T-helper 2 cell treated with Interferon-gamma antibody and Interleukin-4, amounts not matched to agents 5 μg/mL and 100 μg/mL, for 36 hours (primary cell): ENCODE results near the gene DMGDH.

Source experiments
- DNase-seq: peaks from one replicate; pipeline ENCODE4 v3.0.0; 2021; ENCODE audit warnings: low spot score
- H3K27ac Mint-ChIP-seq: one replicate; pipeline ENCODE4 v1.8.0; 2021; ENCODE audit warnings: mild to moderate bottlenecking, mixed read lengths
- H3K27me3 Mint-ChIP-seq: one replicate; pipeline ENCODE4 v1.8.0; 2021; ENCODE audit warnings: low read depth, mixed read lengths
- H3K36me3 Mint-ChIP-seq: one replicate; pipeline ENCODE4 v1.8.0; 2021; ENCODE audit warnings: low read depth, mixed read lengths
- H3K4me1 Mint-ChIP-seq: one replicate; pipeline ENCODE4 v1.8.0; 2021; ENCODE audit warnings: low read depth, mixed read lengths
- H3K4me3 Mint-ChIP-seq: one replicate; pipeline ENCODE4 v1.8.0; 2022; ENCODE audit warnings: mild to moderate bottlenecking, moderate library complexity, mixed read lengths
- H3K9me3 Mint-ChIP-seq: one replicate; pipeline ENCODE4 v1.8.0; 2021; ENCODE audit warnings: mixed read lengths

DMGDH gene

DNA sequence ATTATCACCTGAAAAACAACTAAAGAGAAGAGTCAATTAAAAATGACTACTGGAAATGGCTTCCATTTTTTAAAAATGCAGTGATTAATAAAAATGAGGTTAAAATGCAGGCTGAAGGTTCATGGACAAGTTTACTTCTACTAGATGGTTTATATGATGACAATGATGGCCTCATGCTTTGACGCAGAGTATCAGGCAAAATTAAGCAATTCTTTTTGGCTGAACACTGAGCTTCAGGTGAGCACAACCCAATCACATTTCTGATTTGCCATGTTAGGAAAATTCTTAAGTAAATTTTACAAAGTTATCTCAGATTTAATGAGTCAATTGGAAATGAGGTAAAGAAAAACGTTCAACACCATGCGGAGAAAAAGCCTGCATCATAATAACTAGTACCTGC is 22.3 kb downstream of the DMGDH start:
- no peak overlapping the region for H3K27ac Mint-ChIP-seq
- no peak for DNase-seq
- H3K36me3 Mint-ChIP-seq, result no peaks in the 10 kb centered on the region
- H3K27me3 Mint-ChIP-seq, result peaks cover 28% of the 10 kb centered on the region
- H3K4me3 Mint-ChIP-seq, result no peak overlapping the region
- H3K4me1 Mint-ChIP-seq, result no peaks in the 10 kb centered on the region
- no peaks in the 10 kb centered on the region for H3K9me3 Mint-ChIP-seq

DNA sequence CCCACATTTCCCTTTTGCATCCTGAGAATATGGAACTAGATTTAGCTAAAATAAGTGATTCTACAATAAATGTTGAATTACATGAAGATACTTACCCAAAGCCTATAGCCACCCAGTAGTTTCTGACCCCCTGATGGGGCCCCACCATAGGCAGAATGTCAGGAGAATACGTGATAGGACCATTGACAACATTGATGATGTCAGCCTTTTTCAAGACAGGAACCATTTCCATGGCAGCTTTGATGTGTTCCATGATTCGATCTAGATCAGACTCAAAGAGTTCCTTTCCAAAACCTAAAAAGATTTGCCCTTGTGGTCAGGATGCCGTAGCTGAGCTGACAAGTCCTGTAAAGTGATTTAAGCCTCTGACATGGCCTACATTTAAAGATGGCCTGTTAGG is 27.3 kb downstream of the DMGDH start:
- no peak for DNase-seq
- Mint-ChIP-seq H3K27me3 (peaks cover 12% of the 10 kb centered on the region), H3K36me3 (no peaks in the 10 kb centered on the region), H3K4me3 (no peak overlapping the region), H3K4me1 (no peaks in the 10 kb centered on the region), H3K27ac (no peak overlapping the region), H3K9me3 (no peaks in the 10 kb centered on the region)

GRCh38 chr5:79036769-79037168 is 32.7 kb downstream of the DMGDH start:
- Mint-ChIP-seq H3K4me3 (no peak overlapping the region), H3K27ac (no peak overlapping the region), H3K36me3 (no peaks in the 10 kb centered on the region), H3K27me3 (no peaks in the 10 kb centered on the region), H3K4me1 (no peaks in the 10 kb centered on the region), H3K9me3 (no peaks in the 10 kb centered on the region)
- no peak for DNase-seq

- Mint-ChIP-seq H3K4me1 (no peaks in the 10 kb centered on the region), H3K9me3 (no peaks in the 10 kb centered on the region), H3K4me3 (no peak overlapping the region), H3K27me3 (no peaks in the 10 kb centered on the region), H3K36me3 (no peaks in the 10 kb centered on the region), H3K27ac (no peak overlapping the region)
- DNase-seq, result no peak
Observed at GRCh38 chr5:79035237-79035636, 34.2 kb downstream of the DMGDH start.

DNA sequence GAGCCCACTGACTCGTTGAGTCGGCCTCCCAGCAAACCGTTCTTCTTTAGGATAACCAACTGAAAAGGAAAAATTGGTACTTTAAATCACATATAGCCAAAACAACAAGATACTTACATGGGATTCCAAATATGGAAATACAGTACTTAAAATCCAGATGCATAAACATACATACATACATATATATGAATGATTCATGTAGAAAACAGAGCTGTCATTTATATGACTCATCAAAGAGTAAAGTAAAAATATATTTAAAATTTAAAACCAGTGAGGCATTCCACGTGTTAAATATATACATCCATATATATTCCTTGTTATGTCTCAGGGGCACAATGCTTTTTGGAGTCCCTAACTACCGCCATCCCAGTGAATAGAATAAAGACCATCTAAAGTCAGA is 36.7 kb downstream of the DMGDH start:
- Mint-ChIP-seq H3K4me1 (no peaks in the 10 kb centered on the region), H3K27ac (no peak overlapping the region), H3K4me3 (no peak overlapping the region), H3K36me3 (no peaks in the 10 kb centered on the region), H3K9me3 (no peaks in the 10 kb centered on the region), H3K27me3 (peaks cover 6% of the 10 kb centered on the region)
- no peak for DNase-seq

- no peak for DNase-seq
- Mint-ChIP-seq H3K9me3 (no peaks in the 10 kb centered on the region), H3K4me1 (no peaks in the 10 kb centered on the region), H3K27me3 (peaks cover 10% of the 10 kb centered on the region), H3K27ac (no peak overlapping the region), H3K4me3 (no peak overlapping the region), H3K36me3 (no peaks in the 10 kb centered on the region)
Observed at GRCh38 chr5:79032031-79032695, 37.3 kb downstream of the DMGDH start.

DNA sequence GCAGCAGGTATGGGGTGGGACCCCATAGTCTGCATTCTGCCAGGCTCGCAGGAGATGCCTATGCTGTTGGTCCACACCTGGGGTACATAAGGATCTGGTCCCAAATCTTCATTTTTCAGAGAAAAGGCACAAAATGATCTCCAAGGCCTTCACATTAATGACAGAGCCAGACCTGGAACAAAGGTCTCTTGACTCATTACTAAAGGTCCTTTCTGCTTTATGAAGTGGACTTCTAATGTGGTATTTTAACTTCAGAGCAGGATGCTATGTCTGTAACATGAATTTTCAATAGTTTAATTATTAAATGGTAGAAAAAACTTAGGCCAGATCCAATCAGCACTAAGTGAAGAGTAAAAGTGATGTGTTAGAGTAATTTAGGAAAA is 38.0 kb downstream of the DMGDH start:
- Mint-ChIP-seq H3K9me3 (no peaks in the 10 kb centered on the region), H3K27me3 (peaks cover 15% of the 10 kb centered on the region), H3K27ac (no peak overlapping the region), H3K4me3 (no peak overlapping the region), H3K4me1 (no peaks in the 10 kb centered on the region), H3K36me3 (no peaks in the 10 kb centered on the region)
- no peak for DNase-seq

GRCh38 chr5:79030663-79031484 is 38.6 kb downstream of the DMGDH start:
- Mint-ChIP-seq H3K4me1 (no peaks in the 10 kb centered on the region), H3K9me3 (no peaks in the 10 kb centered on the region), H3K4me3 (no peak overlapping the region), H3K36me3 (no peaks in the 10 kb centered on the region), H3K27ac (no peak overlapping the region), H3K27me3 (peaks cover 17% of the 10 kb centered on the region)
- DNase-seq, result no peak

GRCh38 chr5:79025054-79025472 is 44.4 kb downstream of the DMGDH start:
- DNase-seq, result peak; percentile 14
- Mint-ChIP-seq H3K4me3 (peak overlapping the region; percentile 40), H3K4me1 (peaks cover 8% of the 10 kb centered on the region), H3K27ac (no peak overlapping the region), H3K27me3 (peaks cover 57% of the 10 kb centered on the region), H3K9me3 (no peaks in the 10 kb centered on the region), H3K36me3 (no peaks in the 10 kb centered on the region)

- DNase-seq, result no peak
- peaks cover 8% of the 10 kb centered on the region for H3K4me1 Mint-ChIP-seq
- H3K36me3 Mint-ChIP-seq, result no peaks in the 10 kb centered on the region
- H3K27me3 Mint-ChIP-seq, result peaks cover 65% of the 10 kb centered on the region
- no peaks in the 10 kb centered on the region for H3K9me3 Mint-ChIP-seq
- no peak overlapping the region for H3K4me3 Mint-ChIP-seq
- H3K27ac Mint-ChIP-seq, result no peak overlapping the region
Observed at GRCh38 chr5:79023947-79024346, 45.5 kb downstream of the DMGDH start.

- Mint-ChIP-seq H3K4me3 (no peak overlapping the region), H3K36me3 (no peaks in the 10 kb centered on the region), H3K4me1 (peaks cover 8% of the 10 kb centered on the region), H3K9me3 (no peaks in the 10 kb centered on the region), H3K27me3 (peaks cover 65% of the 10 kb centered on the region), H3K27ac (no peak overlapping the region)
- DNase-seq, result no peak
Observed at GRCh38 chr5:79023348-79023747, 46.1 kb downstream of the DMGDH start.

- DNase-seq, result no peak
- Mint-ChIP-seq H3K27me3 (peaks cover 66% of the 10 kb centered on the region), H3K36me3 (no peaks in the 10 kb centered on the region), H3K9me3 (no peaks in the 10 kb centered on the region), H3K4me3 (no peak overlapping the region), H3K4me1 (peaks cover 8% of the 10 kb centered on the region), H3K27ac (no peak overlapping the region)
Observed at GRCh38 chr5:79022771-79023170, 46.7 kb downstream of the DMGDH start.

- Mint-ChIP-seq H3K4me3 (no peak overlapping the region), H3K27me3 (peaks cover 66% of the 10 kb centered on the region), H3K4me1 (peaks cover 8% of the 10 kb centered on the region), H3K9me3 (no peaks in the 10 kb centered on the region), H3K36me3 (no peaks in the 10 kb centered on the region), H3K27ac (no peak overlapping the region)
- no peak for DNase-seq
Observed at GRCh38 chr5:79021753-79022152, 47.7 kb downstream of the DMGDH start.

DNA sequence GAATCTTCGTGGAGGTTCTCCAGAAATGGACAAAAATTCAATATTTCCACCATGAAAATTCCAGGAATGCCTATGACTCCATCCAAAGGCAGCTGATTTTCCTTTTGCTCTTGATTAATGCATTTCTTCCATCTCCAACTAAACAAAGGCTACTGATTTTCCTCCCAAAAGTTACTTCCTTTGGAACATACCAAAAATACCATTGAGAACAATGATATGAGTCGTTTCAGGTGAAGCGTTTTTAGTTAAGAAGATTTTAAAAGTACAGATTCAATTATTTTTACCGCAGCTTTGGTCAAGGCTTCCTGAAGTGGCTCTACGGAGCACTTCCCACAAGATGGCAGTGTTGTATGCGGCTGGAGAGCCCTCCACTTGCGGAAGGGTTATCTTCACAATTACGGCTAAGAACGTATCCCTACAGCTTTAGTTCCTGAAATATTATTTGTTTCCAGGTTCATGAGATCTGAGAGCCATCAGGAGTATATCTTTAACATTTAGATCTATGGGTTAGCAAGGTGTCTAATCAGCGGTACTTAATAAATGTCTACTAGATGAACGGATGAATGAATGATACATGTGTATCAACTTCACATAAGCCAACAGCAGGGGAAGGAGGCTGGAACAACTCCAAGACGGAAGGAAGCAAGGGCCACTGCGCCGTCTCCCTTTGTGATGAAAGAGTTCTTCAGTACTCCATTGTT is 48.5 kb downstream of the DMGDH start:
- Mint-ChIP-seq H3K27ac (no peak overlapping the region), H3K4me1 (peaks cover 8% of the 10 kb centered on the region), H3K27me3 (peaks cover 70% of the 10 kb centered on the region), H3K36me3 (no peaks in the 10 kb centered on the region), H3K9me3 (no peaks in the 10 kb centered on the region), H3K4me3 (no peak overlapping the region)
- peak; percentile 15 for DNase-seq
